Measurements from ENCODE around the gene NEIL1.

DNA sequence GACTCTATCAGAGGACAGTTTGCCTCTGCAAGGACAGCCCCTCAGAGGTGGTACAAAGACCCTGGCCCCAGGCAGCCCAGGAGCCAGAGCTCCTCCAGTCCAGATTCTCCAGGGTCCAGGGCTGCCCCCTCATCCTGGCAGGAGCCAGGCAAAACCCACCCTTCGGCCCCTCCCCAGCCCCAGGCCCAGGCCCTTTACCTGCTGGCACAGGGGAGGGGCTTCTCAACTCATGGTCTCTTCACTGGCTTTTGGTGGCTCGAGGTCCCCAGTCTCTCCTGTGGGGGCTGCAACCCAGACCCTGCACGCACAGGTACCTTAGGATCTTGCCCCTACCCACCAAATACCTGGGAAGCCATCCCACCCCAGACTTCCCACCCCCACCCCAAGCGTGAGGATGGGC, 8.5 kb downstream of the NEIL1 start:
- TF ChIP-seq POLR2AphosphoS5 (IDR thresholded peaks at IDR 0.05), result no peak
- TF ChIP-seq EP300 (IDR thresholded peaks at IDR 0.05; ENCODE audit: low read depth), result no peak
- TF ChIP-seq, protein P1, sequence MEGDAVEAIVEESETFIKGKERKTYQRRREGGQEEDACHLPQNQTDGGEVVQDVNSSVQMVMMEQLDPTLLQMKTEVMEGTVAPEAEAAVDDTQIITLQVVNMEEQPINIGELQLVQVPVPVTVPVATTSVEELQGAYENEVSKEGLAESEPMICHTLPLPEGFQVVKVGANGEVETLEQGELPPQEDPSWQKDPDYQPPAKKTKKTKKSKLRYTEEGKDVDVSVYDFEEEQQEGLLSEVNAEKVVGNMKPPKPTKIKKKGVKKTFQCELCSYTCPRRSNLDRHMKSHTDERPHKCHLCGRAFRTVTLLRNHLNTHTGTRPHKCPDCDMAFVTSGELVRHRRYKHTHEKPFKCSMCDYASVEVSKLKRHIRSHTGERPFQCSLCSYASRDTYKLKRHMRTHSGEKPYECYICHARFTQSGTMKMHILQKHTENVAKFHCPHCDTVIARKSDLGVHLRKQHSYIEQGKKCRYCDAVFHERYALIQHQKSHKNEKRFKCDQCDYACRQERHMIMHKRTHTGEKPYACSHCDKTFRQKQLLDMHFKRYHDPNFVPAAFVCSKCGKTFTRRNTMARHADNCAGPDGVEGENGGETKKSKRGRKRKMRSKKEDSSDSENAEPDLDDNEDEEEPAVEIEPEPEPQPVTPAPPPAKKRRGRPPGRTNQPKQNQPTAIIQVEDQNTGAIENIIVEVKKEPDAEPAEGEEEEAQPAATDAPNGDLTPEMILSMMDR (IDR thresholded peaks at IDR 0.05), result no peak
